Upper lobe of right lung (tissue), 1 donor: ENCODE measurements around the gene GREB1. TPM values are rescaled to one million over a fixed set of nuclear protein-coding genes. Genes with fewer than 3 reads are reported as not detected.

Source experiments
- ATAC-seq: fragments of 200-7000 bp; cut with Tn5 transposase; one replicate; pipeline ENCODE4 v1.9.1; 2020; ENCODE audit warnings: mild to moderate bottlenecking, moderate library complexity
- DNase-seq: peaks from one replicate; pipeline ENCODE4 v3.0.0-alpha.2; 2020
- H3K27ac ChIP-seq: fragments of 200-600 bp; one replicate; pipeline ENCODE4 v1.8.0; 2022
- H3K27me3 ChIP-seq: fragments of 200-600 bp; one replicate; pipeline ENCODE4 v1.8.0; 2022; ENCODE audit warnings: mild to moderate bottlenecking
- H3K36me3 ChIP-seq: fragments of 200-600 bp; one replicate; pipeline ENCODE4 v1.8.0; 2022
- H3K4me1 ChIP-seq: fragments of 200-600 bp; one replicate; pipeline ENCODE4 v1.8.0; 2022
- H3K4me3 ChIP-seq: fragments of 200-600 bp; one replicate; pipeline ENCODE4 v1.8.0; 2022; ENCODE audit warnings: mild to moderate bottlenecking
- H3K9me3 ChIP-seq: fragments of 200-600 bp; one replicate; pipeline ENCODE4 v1.8.0; 2022
- CTCF ChIP-seq: fragments of 200-600 bp; IDR thresholded peaks from one replicate; pipeline ENCODE4 v1.8.0; 2022; ENCODE audit warnings: antibody characterized with exemption
- intact Hi-C: fragments of 100-400 bp; cut with DNase I; formaldehyde crosslinking; loops from one replicate; pipeline ENCODE4 v1.11.0; 2022
- total RNA-seq: library from RNA; stranded (reverse); fragmentation: NEBNext Ultra II Directional; extraction: Animal tissue kit (Norgen Biotek cat#: 25700); gene quantifications from one replicate; pipeline ENCODE4 v1.2.1, GENCODE V29; 2021
- donor health status: DM: no; HTN: yes; CAD: no; lungs with severe emphysema.

Gene GREB1
- total RNA-seq, 1 donor from 2014 or later: 0.90 TPM

GRCh38 chr2:11598228-11598731 is 64.4 kb downstream of the GREB1 start:
- Histone ChIP-seq H3K4me1 (no peaks in the 10 kb centered on the region), H3K27ac (no peak overlapping the region), H3K4me3 (no peak overlapping the region), H3K27me3 (no peaks in the 10 kb centered on the region), H3K9me3 (no peaks in the 10 kb centered on the region), H3K36me3 (no peaks in the 10 kb centered on the region)
- TF ChIP-seq CTCF: no peak
- intact Hi-C loops: no loop called here
- no peak for DNase-seq
- no peak for ATAC-seq

DNA sequence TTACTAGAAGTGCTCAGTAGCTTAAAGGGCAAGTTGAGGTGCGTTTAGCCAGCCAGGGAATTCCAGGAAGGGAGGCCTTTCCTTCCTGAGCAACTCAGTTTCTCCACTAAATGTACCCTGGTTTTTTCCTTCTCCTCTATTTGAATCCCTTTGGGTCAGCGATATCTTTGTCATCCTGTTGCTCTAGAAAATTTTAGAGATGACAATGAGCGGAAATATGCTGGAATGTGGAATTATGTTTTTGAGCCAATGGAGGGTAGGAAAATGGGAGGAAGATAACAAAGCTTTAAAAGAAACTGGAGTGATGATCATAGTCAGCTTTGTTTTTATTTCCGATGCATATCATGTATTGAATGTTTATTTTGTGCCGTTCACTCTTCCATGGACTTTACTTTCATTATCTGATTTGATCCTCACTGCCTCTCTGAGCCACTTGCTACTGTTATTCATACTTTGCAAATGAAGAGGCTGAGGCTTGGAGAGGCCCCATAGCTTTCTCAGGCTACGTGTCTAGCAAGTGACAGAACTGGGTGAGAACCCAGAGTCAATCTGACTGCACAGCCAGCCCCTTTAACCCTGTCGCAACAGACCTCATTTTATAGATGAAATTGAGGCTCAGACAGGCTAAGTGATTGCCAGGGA is 68.8 kb downstream of the GREB1 start:
- intact Hi-C loops: no loop called here
- no peaks in the 10 kb centered on the region for H3K36me3 ChIP-seq
- H3K27me3 ChIP-seq: no peaks in the 10 kb centered on the region
- H3K27ac ChIP-seq: no peak overlapping the region
- no peaks in the 10 kb centered on the region for H3K4me1 ChIP-seq
- no peak for TF ChIP-seq CTCF
- DNase-seq (no peak), ATAC-seq (no peak)
- H3K4me3 ChIP-seq: no peak overlapping the region
- no peaks in the 10 kb centered on the region for H3K9me3 ChIP-seq

- ATAC-seq (peak; percentile 36), DNase-seq (peak; percentile 57)
- no peaks in the 10 kb centered on the region for H3K36me3 ChIP-seq
- no peaks in the 10 kb centered on the region for H3K27me3 ChIP-seq
- no peak overlapping the region for H3K27ac ChIP-seq
- TF ChIP-seq CTCF: no peak
- intact Hi-C loops: no loop called here
- no peak overlapping the region for H3K4me3 ChIP-seq
- no peaks in the 10 kb centered on the region for H3K4me1 ChIP-seq
- no peaks in the 10 kb centered on the region for H3K9me3 ChIP-seq
These were observed 76.9 kb downstream of the GREB1 start for GRCh38 chr2:11610624-11611242.

DNA sequence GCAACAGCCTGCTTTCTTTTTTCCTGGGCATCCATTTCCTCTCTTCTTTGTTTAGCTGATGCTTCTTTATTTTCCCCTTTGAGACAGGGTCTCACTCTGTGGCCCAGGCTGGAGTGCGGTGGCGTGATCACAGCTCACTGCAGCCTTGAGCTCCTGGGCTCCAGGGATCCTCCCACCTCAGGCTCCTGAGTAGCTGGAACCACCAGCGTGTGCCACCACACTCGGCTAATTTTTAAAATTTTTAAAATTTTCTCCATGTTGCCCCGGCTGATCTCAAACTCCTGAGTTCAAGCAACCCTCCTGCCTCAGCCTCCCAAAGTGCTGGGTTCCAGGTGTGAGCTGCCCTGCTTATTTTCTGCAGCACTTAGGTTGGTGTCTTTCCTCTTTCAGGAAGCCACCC is 77.4 kb downstream of the GREB1 start:
- DNase-seq (no peak), ATAC-seq (no peak)
- H3K4me3 ChIP-seq: no peak overlapping the region
- H3K27me3 ChIP-seq: no peaks in the 10 kb centered on the region
- no peaks in the 10 kb centered on the region for H3K4me1 ChIP-seq
- H3K9me3 ChIP-seq: no peaks in the 10 kb centered on the region
- H3K36me3 ChIP-seq: no peaks in the 10 kb centered on the region
- no peak for TF ChIP-seq CTCF
- intact Hi-C loops: no loop called here
- no peak overlapping the region for H3K27ac ChIP-seq

DNA sequence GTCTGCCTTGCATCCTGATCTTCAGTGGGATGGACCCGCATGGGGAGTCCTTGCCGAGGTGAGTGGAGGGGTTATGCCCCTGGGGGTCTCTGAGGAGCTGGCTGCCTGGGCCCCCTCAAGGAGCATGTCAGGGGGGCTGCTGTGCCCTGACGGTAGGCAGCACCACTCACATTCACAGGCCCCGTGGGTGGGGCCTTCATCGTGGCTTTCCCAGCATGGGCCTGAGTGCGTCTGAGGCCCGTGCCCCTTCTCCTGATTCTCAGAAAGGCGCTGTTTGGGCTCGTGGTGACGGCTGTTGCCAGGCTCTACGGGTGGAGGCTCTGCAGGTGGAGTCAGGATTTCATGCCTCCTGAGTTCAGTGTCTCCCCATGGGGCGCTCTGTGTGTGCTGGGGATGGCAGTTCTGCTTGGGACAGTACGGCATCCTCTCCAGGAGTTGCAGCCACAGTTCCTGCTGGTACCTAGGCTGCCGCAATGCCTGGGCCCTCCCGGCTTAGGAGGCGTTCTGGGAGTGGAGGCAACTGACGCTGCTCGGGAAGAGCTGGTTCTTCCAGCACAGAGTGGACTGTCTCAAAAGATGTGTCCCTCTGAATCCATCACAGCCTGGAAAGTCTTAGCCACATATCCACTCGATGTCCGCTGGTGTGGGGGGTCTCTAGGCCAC is 78.8 kb downstream of the GREB1 start:
- H3K4me1 ChIP-seq: no peaks in the 10 kb centered on the region
- intact Hi-C loops: no loop called here
- H3K27ac ChIP-seq: no peak overlapping the region
- no peak for TF ChIP-seq CTCF
- H3K4me3 ChIP-seq: no peak overlapping the region
- peak; percentile 44 for DNase-seq
- no peaks in the 10 kb centered on the region for H3K36me3 ChIP-seq
- H3K27me3 ChIP-seq: no peaks in the 10 kb centered on the region
- no peak for ATAC-seq
- no peaks in the 10 kb centered on the region for H3K9me3 ChIP-seq
